ENCODE results near the gene GGN. TPM values are rescaled to one million over a fixed set of nuclear protein-coding genes. Genes with fewer than 3 reads are reported as not detected.
A peak's percentile ranks its signal among the peaks of the same experiment; 100 is the strongest.

The GGN gene
- total and polyA plus RNA-seq, 12 donors: 0.13 to 0.57 (median 0.38) TPM; not detected in 6

DNA sequence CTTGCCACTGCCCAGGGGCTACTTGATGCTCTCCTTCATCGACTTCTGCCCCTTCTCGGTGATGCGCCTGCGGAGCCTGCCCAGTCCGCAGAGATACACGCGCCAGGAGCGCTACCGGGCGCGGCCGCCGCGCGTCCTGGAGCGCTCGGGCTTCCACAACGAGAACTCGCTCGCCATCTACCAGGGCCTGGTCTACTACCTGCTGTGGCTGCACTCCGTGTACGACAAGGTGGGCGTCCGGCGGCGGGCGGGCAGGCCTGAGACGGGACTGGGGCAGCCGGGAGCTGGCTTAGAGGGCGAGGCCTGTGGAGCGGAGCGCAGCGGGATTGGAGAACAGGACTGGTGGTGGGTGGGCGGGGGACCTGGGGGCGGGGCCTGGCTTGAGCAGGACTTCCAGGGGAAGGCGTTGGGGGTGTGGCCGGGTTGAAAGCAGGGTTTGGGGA, 26.2 kb downstream of the GGN start:
- 0 to 1% methylated on average over 37 of the region's 37 CpGs for WGBS, 2 donors
- ATAC-seq (peak; percentile 85 to 94 (median 93)), DNase-seq (peak; percentile 77 to 79)
- Histone ChIP-seq H3K4me3 (peak overlapping the region; percentile 44 to 94 (median 73)), H3K36me3 (no peaks in the 10 kb centered on the region), H3K27me3 (peaks cover 0 to 51% (median 21%) of the 10 kb centered on the region in 7 donors), H3K27ac (peak overlapping the region in 6 of 10 donors; percentile 1 to 78 (median 64)), H3K4me1 (peaks cover 0 to 20% (median 13%) of the 10 kb centered on the region in 9 donors), H3K9me3 (no peaks in the 10 kb centered on the region)
- intact Hi-C loops (cut with DNase I): no loop called here
- TF ChIP-seq, protein P1, sequence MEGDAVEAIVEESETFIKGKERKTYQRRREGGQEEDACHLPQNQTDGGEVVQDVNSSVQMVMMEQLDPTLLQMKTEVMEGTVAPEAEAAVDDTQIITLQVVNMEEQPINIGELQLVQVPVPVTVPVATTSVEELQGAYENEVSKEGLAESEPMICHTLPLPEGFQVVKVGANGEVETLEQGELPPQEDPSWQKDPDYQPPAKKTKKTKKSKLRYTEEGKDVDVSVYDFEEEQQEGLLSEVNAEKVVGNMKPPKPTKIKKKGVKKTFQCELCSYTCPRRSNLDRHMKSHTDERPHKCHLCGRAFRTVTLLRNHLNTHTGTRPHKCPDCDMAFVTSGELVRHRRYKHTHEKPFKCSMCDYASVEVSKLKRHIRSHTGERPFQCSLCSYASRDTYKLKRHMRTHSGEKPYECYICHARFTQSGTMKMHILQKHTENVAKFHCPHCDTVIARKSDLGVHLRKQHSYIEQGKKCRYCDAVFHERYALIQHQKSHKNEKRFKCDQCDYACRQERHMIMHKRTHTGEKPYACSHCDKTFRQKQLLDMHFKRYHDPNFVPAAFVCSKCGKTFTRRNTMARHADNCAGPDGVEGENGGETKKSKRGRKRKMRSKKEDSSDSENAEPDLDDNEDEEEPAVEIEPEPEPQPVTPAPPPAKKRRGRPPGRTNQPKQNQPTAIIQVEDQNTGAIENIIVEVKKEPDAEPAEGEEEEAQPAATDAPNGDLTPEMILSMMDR (IDR thresholded peaks at IDR 0.05): peak in 3 of 9 donors; percentile 7 to 30 (median 12)

DNA sequence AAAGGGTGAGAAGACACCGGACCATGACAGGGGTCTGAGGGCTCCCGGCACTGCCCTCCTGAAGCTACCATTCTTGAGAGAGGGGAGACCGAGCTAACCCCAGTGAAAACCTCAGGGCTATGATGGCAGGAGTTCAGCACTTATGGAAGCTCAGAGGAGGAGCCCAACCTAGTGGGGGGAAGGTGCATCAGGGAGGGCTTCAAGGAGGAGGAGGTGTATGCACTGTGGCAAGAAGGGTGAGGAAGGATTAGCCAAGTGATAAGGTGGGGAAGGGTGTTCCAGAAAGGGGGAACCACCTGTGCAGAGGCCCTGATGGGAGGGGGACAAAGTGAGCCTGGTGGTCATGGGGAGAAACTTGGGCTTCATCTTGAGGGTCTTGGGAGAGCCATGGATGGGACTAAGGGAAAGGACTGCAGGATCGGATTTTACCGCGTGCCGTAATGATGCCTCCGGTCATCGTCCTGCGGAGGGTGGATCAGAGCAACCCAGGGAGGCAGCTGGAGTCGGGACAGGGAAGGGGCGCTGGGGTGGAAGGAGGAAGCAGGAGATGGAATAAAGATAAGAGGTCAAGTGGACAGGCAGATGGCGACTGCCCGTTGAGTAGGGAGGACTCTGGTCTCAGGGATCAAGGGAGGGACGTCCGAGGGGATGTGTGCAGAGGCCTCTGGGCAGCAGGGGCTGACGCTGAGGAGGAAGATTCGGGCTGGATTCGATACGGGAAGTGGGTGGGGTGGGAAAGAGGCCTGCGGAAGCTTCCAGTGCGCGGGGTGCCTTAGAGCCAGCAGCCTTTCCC, 26.8 kb downstream of the GGN start:
- DNase-seq (no peak), ATAC-seq (peak in 5 of 8 donors; percentile 7 to 36 (median 19))
- Histone ChIP-seq H3K27ac (peak overlapping the region in 3 of 10 donors; percentile 1 to 78 (median 67)), H3K9me3 (no peaks in the 10 kb centered on the region), H3K27me3 (peaks cover 0 to 56% (median 26%) of the 10 kb centered on the region in 7 donors), H3K36me3 (no peaks in the 10 kb centered on the region), H3K4me1 (peaks cover 0 to 20% (median 13%) of the 10 kb centered on the region in 9 donors), H3K4me3 (peak overlapping the region; percentile 44 to 94 (median 73))
- TF ChIP-seq, protein P1 (IDR thresholded peaks at IDR 0.05): no peak
- 20 to 21% methylated on average over 23 of the region's 23 CpGs for WGBS, 2 donors
- intact Hi-C loops (cut with DNase I): no loop called here

DNA sequence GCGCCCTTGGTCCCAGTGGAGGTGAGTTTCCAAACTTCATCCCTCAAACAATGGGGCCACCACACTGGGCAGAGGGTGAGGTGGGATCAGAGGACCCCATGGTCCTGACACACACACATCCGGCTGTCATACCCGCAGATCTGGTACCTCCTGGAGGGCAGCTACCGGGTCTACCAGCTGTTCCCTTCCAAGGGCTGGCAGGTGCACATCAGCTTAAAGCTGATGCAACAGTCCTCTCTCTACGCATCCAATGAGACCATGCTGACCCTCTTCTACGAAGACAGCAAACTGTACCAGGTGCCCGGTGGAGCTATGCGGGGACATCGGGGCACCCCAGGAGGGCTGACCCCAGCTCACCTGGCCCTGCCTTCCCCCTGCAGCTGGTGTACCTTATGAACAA, 27.5 kb downstream of the GGN start:
- intact Hi-C loops (cut with DNase I): no loop called here
- no peaks in the 10 kb centered on the region for H3K36me3 ChIP-seq
- ATAC-seq: no peak
- TF ChIP-seq, protein P1 (IDR thresholded peaks at IDR 0.05): no peak
- H3K27ac ChIP-seq: no peak overlapping the region
- DNase-seq: no peak
- H3K9me3 ChIP-seq: no peaks in the 10 kb centered on the region
- WGBS, 2 donors: 81 to 85% methylated on average over 9 of the region's 9 CpGs
- H3K4me1 ChIP-seq: peaks cover 0 to 20% (median 13%) of the 10 kb centered on the region in 9 donors
- no peak overlapping the region for H3K4me3 ChIP-seq
- H3K27me3 ChIP-seq: peaks cover 0 to 56% (median 29%) of the 10 kb centered on the region in 7 donors

DNA sequence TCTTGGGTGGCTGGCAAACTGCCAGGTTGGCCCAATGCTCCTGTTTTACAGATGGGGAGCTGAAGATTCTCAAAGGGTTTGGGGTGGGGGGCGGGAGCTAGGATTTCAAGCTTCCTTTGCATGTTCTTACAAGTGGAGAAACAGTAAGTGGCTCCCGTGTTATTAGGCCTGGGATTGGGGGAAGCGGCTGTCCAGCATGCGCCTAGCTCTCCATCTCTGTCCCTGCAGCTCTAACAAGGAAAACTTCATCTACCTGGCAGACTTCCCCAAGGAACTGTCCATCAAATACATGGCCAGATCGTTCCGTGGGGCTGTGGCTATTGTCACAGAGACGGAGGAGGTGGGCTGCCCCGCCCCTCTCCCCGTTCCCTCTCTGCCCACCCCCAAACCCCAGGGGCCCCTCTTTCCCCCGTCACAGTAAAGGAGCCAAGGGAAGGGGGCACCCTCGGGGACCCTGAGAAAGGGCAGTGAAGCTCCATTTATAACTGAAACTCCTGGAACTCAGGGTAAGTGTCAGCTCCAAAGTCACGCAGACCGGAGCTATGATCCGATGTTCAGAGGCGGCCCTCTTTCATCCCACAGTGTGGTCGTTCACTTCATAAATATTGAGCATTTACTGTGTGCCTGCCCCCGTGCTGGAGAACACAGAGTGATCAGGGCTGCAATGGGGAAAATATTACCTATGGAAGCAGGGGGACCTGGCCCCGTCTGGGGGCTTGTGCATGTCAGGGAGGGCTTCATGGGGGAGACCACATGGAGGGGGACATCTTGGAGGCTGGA, 28.4 kb downstream of the GGN start:
- WGBS, 2 donors: 54 to 58% methylated on average over 18 of the region's 18 CpGs
- intact Hi-C loops (cut with DNase I): no loop called here

More for the DNA sequence above, 28.4 kb downstream of the GGN start:
- ATAC-seq (no peak), DNase-seq (no peak)
- H3K36me3 ChIP-seq: no peaks in the 10 kb centered on the region
- TF ChIP-seq, protein P1 (IDR thresholded peaks at IDR 0.05): no peak
- H3K27me3 ChIP-seq: peaks cover 0 to 59% (median 29%) of the 10 kb centered on the region in 7 donors
- no peaks in the 10 kb centered on the region for H3K9me3 ChIP-seq
- H3K27ac ChIP-seq: no peak overlapping the region
- no peak overlapping the region for H3K4me3 ChIP-seq
- peaks cover 0 to 20% (median 13%) of the 10 kb centered on the region in 9 donors for H3K4me1 ChIP-seq

Data from heart right ventricle (tissue), 16 donors.